ENCODE data around the gene ERMARD.

GRCh38 chr6:169805242-169805838, 53.9 kb downstream of the ERMARD start:
- no peak for TF ChIP-seq CTCF (IDR thresholded peaks at IDR 0.05; ENCODE audit: low read depth, low read length, poor library complexity, severe bottlenecking)
- no peak for TF ChIP-seq EZH2phosphoT487 (IDR thresholded peaks at IDR 0.05; ENCODE audit: borderline replicate concordance, low read length)

All from DOHH2 (cell line).